SK-N-SH treated with all-trans-retinoic acid at 6 μM for 48 hours (cell line): ENCODE data around the gene FNDC3B.

Source experiments
- ATAC-seq: fragments of 200-7000 bp; cut with Tn5 transposase; 3 replicates; pipeline ENCODE4 v1.9.1; 2020; ENCODE audit warnings: mild to moderate bottlenecking, moderate library complexity
- ARNTL ChIP-seq: fragments of 450-650 bp; formaldehyde crosslinking; IDR thresholded peaks from 2 replicates; pipeline ENCODE4 v1.5.0; 2020; ENCODE audit warnings: low read depth, mild to moderate bottlenecking, moderate library complexity, borderline replicate concordance
- BACH2 ChIP-seq: fragments of 250-450 bp; sonication (Bioruptor Pico); IDR thresholded peaks from 2 replicates; pipeline ENCODE4 v1.9.0; 2021; ENCODE audit warnings: mild to moderate bottlenecking, borderline replicate concordance
- CREB5 ChIP-seq: fragments of 250-450 bp; sonication (Bioruptor Pico); IDR thresholded peaks from 2 replicates; pipeline ENCODE4 v1.5.1; 2020; ENCODE audit warnings: low read depth, mild to moderate bottlenecking, moderate library complexity
- CSDC2 ChIP-seq: fragments of 250-450 bp; sonication (Bioruptor Pico); IDR thresholded peaks from 2 replicates; pipeline ENCODE4 v1.5.0; 2020; ENCODE audit warnings: mild to moderate bottlenecking, moderate library complexity
- ESRRG ChIP-seq: fragments of 250-450 bp; sonication (Bioruptor Pico); IDR thresholded peaks from 2 replicates; pipeline ENCODE4 v1.6.1; 2021; ENCODE audit warnings: mild to moderate bottlenecking
- GLIS3 ChIP-seq: fragments of 250-450 bp; sonication (Bioruptor Pico); IDR thresholded peaks from 2 replicates; pipeline ENCODE4 v1.5.0; 2020; ENCODE audit warnings: mild to moderate bottlenecking, moderate library complexity
- ISL1 ChIP-seq: fragments of 250-450 bp; sonication (Bioruptor Pico); IDR thresholded peaks from 2 replicates; pipeline ENCODE4 v2.1.2; 2022; ENCODE audit warnings: mild to moderate bottlenecking, moderate library complexity
- OSR1 ChIP-seq: fragments of 250-450 bp; sonication (Bioruptor Pico); IDR thresholded peaks from 2 replicates; pipeline ENCODE4 v1.8.0; 2022; ENCODE audit warnings: moderate library complexity, mild to moderate bottlenecking, inconsistent platforms
- PATZ1 ChIP-seq: fragments of 250-450 bp; sonication (Bioruptor Pico); IDR thresholded peaks from 2 replicates; pipeline ENCODE4 v1.8.0; 2020; ENCODE audit warnings: mild to moderate bottlenecking, moderate library complexity, borderline replicate concordance
- POU6F1 ChIP-seq: fragments of 250-450 bp; sonication (Bioruptor Pico); IDR thresholded peaks from 2 replicates; pipeline ENCODE4 v1.8.0; 2021; ENCODE audit warnings: low read depth, mild to moderate bottlenecking, moderate library complexity, borderline replicate concordance
- PPARA ChIP-seq: fragments of 250-450 bp; sonication (Bioruptor Pico); IDR thresholded peaks from 2 replicates; pipeline ENCODE4 v1.5.0; 2020; ENCODE audit warnings: mild to moderate bottlenecking, borderline replicate concordance
- RARB ChIP-seq: fragments of 250-450 bp; sonication (Bioruptor Pico); IDR thresholded peaks from 2 replicates; pipeline ENCODE4 v1.8.0; 2021; ENCODE audit warnings: mild to moderate bottlenecking, moderate library complexity
- SNAI2 ChIP-seq: fragments of 250-450 bp; sonication (Bioruptor Pico); IDR thresholded peaks from 2 replicates; pipeline ENCODE4 v1.5.0; 2020; ENCODE audit warnings: mild to moderate bottlenecking, moderate library complexity
- TCF4 ChIP-seq: fragments of 250-450 bp; sonication (Bioruptor Pico); IDR thresholded peaks from 2 replicates; pipeline ENCODE4 v1.8.0; 2021; ENCODE audit warnings: mild to moderate bottlenecking, moderate library complexity, borderline replicate concordance
- TOX ChIP-seq: fragments of 250-450 bp; sonication (Bioruptor Pico); IDR thresholded peaks from 2 replicates; pipeline ENCODE4 v1.8.0; 2021; ENCODE audit warnings: mild to moderate bottlenecking, moderate library complexity, borderline replicate concordance
- TSHZ2 ChIP-seq: fragments of 250-450 bp; sonication (Bioruptor Pico); IDR thresholded peaks from 2 replicates; pipeline ENCODE4 v1.5.0; 2020; ENCODE audit warnings: mild to moderate bottlenecking, moderate library complexity
- ZFP3 ChIP-seq: fragments of 250-450 bp; sonication (Bioruptor Pico); IDR thresholded peaks from 2 replicates; pipeline ENCODE4 v1.5.0; 2020; ENCODE audit warnings: mild to moderate bottlenecking, moderate library complexity
- ZFP30 ChIP-seq: fragments of 450-650 bp; formaldehyde crosslinking; IDR thresholded peaks from 2 replicates; pipeline ENCODE4 v1.5.0; 2022; ENCODE audit warnings: mild to moderate bottlenecking, moderate library complexity
- ZNF565 ChIP-seq: fragments of 450-650 bp; formaldehyde crosslinking; conservative IDR thresholded peaks from 2 replicates; pipeline ENCODE4 v1.5.0; 2020; ENCODE audit warnings: low read depth, mild to moderate bottlenecking, moderate library complexity
- ZNF70 ChIP-seq: fragments of 450-650 bp; formaldehyde crosslinking; IDR thresholded peaks from 2 replicates; pipeline ENCODE4 v1.5.0; 2020; ENCODE audit warnings: mild to moderate bottlenecking, moderate library complexity

The FNDC3B gene

GRCh38 chr3:172143739-172144497 lies 104.5 kb downstream of the FNDC3B start:
- TF ChIP-seq PPARA (CRISPR knock-in tag) (no peak), CSDC2 (no peak), TSHZ2 (CRISPR knock-in tag) (no peak), ZNF70 (no peak), ZFP3 (CRISPR knock-in tag) (no peak), RARB (CRISPR knock-in tag) (no peak), GLIS3 (CRISPR knock-in tag) (no peak), ARNTL (CRISPR knock-in tag) (no peak), OSR1 (CRISPR knock-in tag) (no peak), POU6F1 (CRISPR knock-in tag) (no peak), ZNF565 (CRISPR knock-in tag) (no peak), CREB5 (CRISPR knock-in tag) (no peak), ZFP30 (CRISPR knock-in tag) (no peak), PATZ1 (no peak), TCF4 (CRISPR knock-in tag) (no peak), ESRRG (CRISPR knock-in tag) (no peak), SNAI2 (CRISPR knock-in tag) (no peak)
- no peak for ATAC-seq

- ATAC-seq = no peak
- TF ChIP-seq TOX (CRISPR knock-in tag) = no peak
- no peak for TF ChIP-seq ZFP30 (CRISPR knock-in tag)
- TF ChIP-seq TSHZ2 (CRISPR knock-in tag) = no peak
- no peak for TF ChIP-seq ISL1
- no peak for TF ChIP-seq PATZ1
- no peak for TF ChIP-seq ARNTL (CRISPR knock-in tag)
- TF ChIP-seq TCF4 (CRISPR knock-in tag) = no peak
- no peak for TF ChIP-seq PPARA (CRISPR knock-in tag)
- TF ChIP-seq POU6F1 (CRISPR knock-in tag) = no peak
- TF ChIP-seq BACH2 (CRISPR knock-in tag) = no peak
- TF ChIP-seq, all 23 proteins: peak for 0
Measured at GRCh38 chr3:172144601-172145000, 105.2 kb downstream of the FNDC3B start.
